RWPE2 (cell line): ENCODE results near the gene RASA2.

ENCODE experiments used
- ATAC-seq: fragments of 200-7000 bp; cut with Tn5 transposase; 3 replicates; pipeline ENCODE4 v1.9.1; 2021; ENCODE audit warnings: low read depth
- DNase-seq: peaks from one replicate; pipeline ENCODE4 v3.0.0-alpha.2; 2020; ENCODE audit warnings: low spot score
- H3K27ac ChIP-seq: fragments of 450-650 bp; 2 replicates; pipeline ENCODE4 v1.5.1; 2017; ENCODE audit warnings: mild to moderate bottlenecking; ENCODE audit not compliant: poor library complexity, severe bottlenecking
- H3K27me3 ChIP-seq: fragments of 250-450 bp; sonication (Bioruptor Pico); 2 replicates; pipeline ENCODE4 v1.5.1; 2021; ENCODE audit warnings: mild to moderate bottlenecking, moderate library complexity; ENCODE audit not compliant: insufficient read depth, poor library complexity, severe bottlenecking
- H3K36me3 ChIP-seq: fragments of 250-450 bp; sonication (Bioruptor Pico); 2 replicates; pipeline ENCODE4 v1.5.1; 2020; ENCODE audit warnings: low read depth, mild to moderate bottlenecking, moderate library complexity
- H3K4me1 ChIP-seq: fragments of 250-450 bp; sonication (Bioruptor Pico); 2 replicates; pipeline ENCODE4 v1.5.1; 2021; ENCODE audit warnings: mild to moderate bottlenecking, moderate library complexity; ENCODE audit not compliant: insufficient read depth, poor library complexity, severe bottlenecking
- H3K4me3 ChIP-seq: fragments of 250-450 bp; sonication (Bioruptor Pico); 2 replicates; pipeline ENCODE4 v1.5.1; 2021; ENCODE audit warnings: mild to moderate bottlenecking, moderate library complexity; ENCODE audit not compliant: severe bottlenecking
- H3K9me3 ChIP-seq: fragments of 250-450 bp; sonication (Bioruptor Pico); 2 replicates; pipeline ENCODE4 v1.5.1; 2021; ENCODE audit warnings: mild to moderate bottlenecking, moderate library complexity; ENCODE audit not compliant: severe bottlenecking
- TF ChIP-seq, protein P1 (sequence below): fragments of 450-650 bp; IDR thresholded peaks from one replicate; pipeline ENCODE4 v1.5.1; 2017; ENCODE audit warnings: mild to moderate bottlenecking, moderate library complexity; ENCODE audit not compliant: poor library complexity, severe bottlenecking

The RASA2 gene

DNA sequence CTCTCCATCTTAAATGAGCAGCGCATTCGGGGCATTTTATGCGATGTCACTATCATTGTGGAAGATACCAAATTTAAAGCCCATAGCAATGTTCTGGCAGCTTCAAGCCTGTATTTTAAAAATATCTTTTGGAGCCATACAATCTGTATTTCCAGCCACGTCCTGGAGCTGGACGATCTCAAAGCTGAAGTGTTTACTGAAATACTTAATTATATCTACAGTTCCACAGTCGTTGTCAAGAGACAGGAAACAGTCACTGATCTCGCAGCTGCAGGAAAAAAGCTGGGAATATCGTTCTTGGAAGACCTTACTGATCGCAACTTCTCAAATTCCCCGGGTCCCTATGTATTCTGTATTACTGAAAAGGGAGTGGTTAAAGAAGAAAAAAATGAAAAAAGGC lies 44.4 kb upstream of the RASA2 start:
- H3K36me3 ChIP-seq: peaks cover 56% of the 10 kb centered on the region
- no peak for DNase-seq

DNA sequence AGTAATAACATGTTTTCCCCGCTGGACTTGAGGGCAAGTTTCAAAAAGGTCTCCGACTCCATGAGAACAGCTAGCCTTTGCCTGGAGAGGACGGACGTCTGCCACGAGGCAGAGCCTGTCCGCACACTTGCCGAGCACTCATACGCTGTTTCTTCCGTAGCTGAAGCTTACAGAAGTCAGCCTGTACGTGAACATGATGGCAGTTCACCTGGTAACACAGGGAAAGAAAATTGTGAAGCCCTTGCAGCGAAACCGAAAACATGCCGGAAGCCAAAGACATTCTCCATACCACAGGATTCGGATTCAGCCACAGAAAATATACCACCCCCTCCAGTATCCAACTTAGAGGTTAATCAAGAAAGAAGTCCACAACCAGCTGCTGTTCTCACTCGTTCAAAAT lies 43.9 kb upstream of the RASA2 start:
- Histone ChIP-seq H3K9me3 (no peaks in the 10 kb centered on the region), H3K36me3 (peaks cover 59% of the 10 kb centered on the region), H3K4me3 (no peak overlapping the region), H3K27ac (no peak overlapping the region), H3K4me1 (peaks cover 6% of the 10 kb centered on the region), H3K27me3 (no peaks in the 10 kb centered on the region)
- ATAC-seq (no peak), DNase-seq (no peak)
- TF ChIP-seq, protein P1, sequence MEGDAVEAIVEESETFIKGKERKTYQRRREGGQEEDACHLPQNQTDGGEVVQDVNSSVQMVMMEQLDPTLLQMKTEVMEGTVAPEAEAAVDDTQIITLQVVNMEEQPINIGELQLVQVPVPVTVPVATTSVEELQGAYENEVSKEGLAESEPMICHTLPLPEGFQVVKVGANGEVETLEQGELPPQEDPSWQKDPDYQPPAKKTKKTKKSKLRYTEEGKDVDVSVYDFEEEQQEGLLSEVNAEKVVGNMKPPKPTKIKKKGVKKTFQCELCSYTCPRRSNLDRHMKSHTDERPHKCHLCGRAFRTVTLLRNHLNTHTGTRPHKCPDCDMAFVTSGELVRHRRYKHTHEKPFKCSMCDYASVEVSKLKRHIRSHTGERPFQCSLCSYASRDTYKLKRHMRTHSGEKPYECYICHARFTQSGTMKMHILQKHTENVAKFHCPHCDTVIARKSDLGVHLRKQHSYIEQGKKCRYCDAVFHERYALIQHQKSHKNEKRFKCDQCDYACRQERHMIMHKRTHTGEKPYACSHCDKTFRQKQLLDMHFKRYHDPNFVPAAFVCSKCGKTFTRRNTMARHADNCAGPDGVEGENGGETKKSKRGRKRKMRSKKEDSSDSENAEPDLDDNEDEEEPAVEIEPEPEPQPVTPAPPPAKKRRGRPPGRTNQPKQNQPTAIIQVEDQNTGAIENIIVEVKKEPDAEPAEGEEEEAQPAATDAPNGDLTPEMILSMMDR: no peak

More for the DNA sequence above, 44.4 kb upstream of the RASA2 start:
- Histone ChIP-seq H3K27me3 (no peaks in the 10 kb centered on the region), H3K4me3 (no peak overlapping the region), H3K9me3 (no peaks in the 10 kb centered on the region), H3K4me1 (peaks cover 6% of the 10 kb centered on the region), H3K27ac (no peak overlapping the region)
- no peak for ATAC-seq
- TF ChIP-seq, protein P1: no peak

DNA sequence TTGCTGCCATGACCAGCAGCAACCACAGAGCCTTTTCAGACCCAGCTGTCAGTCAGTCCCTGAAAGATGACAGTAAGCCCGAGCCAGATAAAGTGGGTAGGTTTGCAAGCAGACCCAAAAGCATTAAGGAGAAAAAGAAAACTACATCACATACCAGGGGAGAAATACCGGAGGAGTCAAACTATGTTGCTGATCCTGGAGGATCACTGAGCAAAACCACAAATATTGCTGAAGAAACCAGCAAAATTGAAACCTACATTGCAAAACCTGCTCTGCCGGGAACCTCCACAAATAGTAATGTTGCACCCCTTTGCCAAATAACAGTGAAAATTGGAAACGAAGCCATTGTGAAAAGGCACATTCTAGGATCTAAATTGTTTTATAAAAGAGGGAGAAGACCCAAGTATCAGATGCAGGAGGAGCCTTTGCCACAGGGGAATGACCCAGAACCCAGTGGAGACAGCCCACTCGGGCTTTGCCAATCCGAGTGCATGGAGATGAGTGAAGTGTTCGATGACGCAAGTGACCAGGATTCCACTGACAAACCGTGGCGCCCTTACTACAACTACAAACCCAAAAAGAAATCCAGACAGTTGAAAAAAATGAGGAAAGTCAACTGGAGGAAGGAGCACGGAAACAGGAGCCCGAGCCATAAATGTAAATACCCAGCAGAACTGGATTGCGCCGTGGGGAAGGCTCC lies 42.1 kb upstream of the RASA2 start:
- H3K9me3 ChIP-seq: no peaks in the 10 kb centered on the region
- no peak overlapping the region for H3K27ac ChIP-seq
- no peak for ATAC-seq
- TF ChIP-seq, protein P1: no peak
- peaks cover 58% of the 10 kb centered on the region for H3K36me3 ChIP-seq
- H3K27me3 ChIP-seq: no peaks in the 10 kb centered on the region
- no peak for DNase-seq
- peaks cover 6% of the 10 kb centered on the region for H3K4me1 ChIP-seq
- H3K4me3 ChIP-seq: no peak overlapping the region

DNA sequence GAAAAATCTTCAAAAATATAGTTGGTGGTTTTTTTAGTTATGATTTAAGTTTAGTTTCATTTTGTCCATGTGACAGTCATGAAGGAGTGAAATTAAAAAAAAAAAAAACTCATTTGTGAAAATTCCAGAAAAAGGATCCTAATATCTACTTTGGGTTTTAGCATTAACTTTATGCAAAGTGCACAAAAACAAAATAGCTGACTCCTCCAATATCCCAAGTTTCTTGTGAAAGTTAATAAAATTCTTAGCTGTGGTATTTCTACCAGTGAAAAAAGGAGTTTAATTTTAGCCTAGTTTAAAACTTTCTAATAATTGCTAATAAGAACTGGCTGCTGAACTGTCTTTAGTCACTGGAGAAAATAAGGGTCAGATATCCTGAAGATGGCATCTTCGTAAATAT lies 40.8 kb upstream of the RASA2 start:
- no peaks in the 10 kb centered on the region for H3K27me3 ChIP-seq
- ATAC-seq (no peak), DNase-seq (no peak)
- H3K9me3 ChIP-seq: no peaks in the 10 kb centered on the region
- TF ChIP-seq, protein P1: no peak
- no peak overlapping the region for H3K27ac ChIP-seq
- peaks cover 58% of the 10 kb centered on the region for H3K36me3 ChIP-seq
- H3K4me1 ChIP-seq: peaks cover 5% of the 10 kb centered on the region
- H3K4me3 ChIP-seq: no peak overlapping the region

DNA sequence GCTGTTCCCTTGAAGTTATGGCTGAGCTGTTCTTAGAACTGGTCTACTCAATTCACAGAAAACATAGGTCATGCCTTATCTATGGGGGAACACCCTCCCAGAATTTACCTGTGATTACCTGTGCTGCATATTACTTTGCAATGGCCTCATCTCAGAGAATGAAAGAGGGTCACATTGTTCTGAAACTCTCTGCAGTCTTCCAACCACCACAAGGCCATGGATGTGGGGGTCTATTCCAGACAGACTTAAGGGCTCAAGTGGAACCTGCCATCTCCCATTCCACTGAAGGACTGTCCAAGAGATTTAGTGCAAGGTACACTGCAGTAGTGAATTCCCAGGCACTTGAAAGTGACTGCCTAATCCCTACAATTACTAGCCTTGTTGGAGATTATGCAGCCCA lies 40.1 kb upstream of the RASA2 start:
- ATAC-seq (no peak), DNase-seq (no peak)
- TF ChIP-seq, protein P1: no peak
- no peaks in the 10 kb centered on the region for H3K9me3 ChIP-seq
- peaks cover 58% of the 10 kb centered on the region for H3K36me3 ChIP-seq
- peaks cover under 1% of the 10 kb centered on the region for H3K4me1 ChIP-seq
- no peaks in the 10 kb centered on the region for H3K27me3 ChIP-seq
- no peak overlapping the region for H3K27ac ChIP-seq
- no peak overlapping the region for H3K4me3 ChIP-seq
